K562 (cell line): ENCODE results near the gene NLGN3. TPM values are rescaled to one million over a fixed set of nuclear protein-coding genes. Genes with fewer than 3 reads are reported as not detected.

ENCODE experiments used
- BHLHE40 ChIP-seq: IDR thresholded peaks from 2 replicates; pipeline ENCODE4 v1.6.1; 2011; ENCODE audit warnings: low read length, improper control_type of control experiment
- CHD1 ChIP-seq: fragments of 200-600 bp; sonication (generic); IDR thresholded peaks from one replicate; pipeline ENCODE4 v1.6.1; 2012; ENCODE audit warnings: mild to moderate bottlenecking, moderate library complexity, low read length, inconsistent platforms
- CTBP1 ChIP-seq: fragments of 450-650 bp; IDR thresholded peaks from 2 replicates; pipeline ENCODE4 v1.6.1; 2016; ENCODE audit warnings: borderline replicate concordance
- CXXC5 ChIP-seq: fragments of 250-450 bp; sonication (Bioruptor Pico); IDR thresholded peaks from 2 replicates; pipeline ENCODE4 v1.8.0; 2022; ENCODE audit warnings: inconsistent platforms, mild to moderate bottlenecking, moderate library complexity
- EGR1 ChIP-seq: fragments of 450-650 bp; conservative IDR thresholded peaks from 2 replicates; pipeline ENCODE4 v1.6.1; 2017; ENCODE audit warnings: mild to moderate bottlenecking
- GABPA ChIP-seq: fragments of 200-800 bp; sonication (Bioruptor generic); conservative IDR thresholded peaks from 2 replicates; pipeline ENCODE4 v1.6.1; 2016; ENCODE audit warnings: low read depth, missing genetic modification characterization, missing compliant biosample characterization
- GABPB1 ChIP-seq: sonication (generic); formaldehyde crosslinking; IDR thresholded peaks from 2 replicates; pipeline ENCODE4 v1.8.0; 2022; ENCODE audit warnings: mild to moderate bottlenecking, missing genetic modification reagents
- HDAC1 ChIP-seq, 2 experiments: fragments of 450-650 bp; IDR thresholded peaks; 2 replicates each; pipeline ENCODE4 v1.6.1; 2016 to 2017; ENCODE audit warnings: inconsistent platforms in 1 of 2, mild to moderate bottlenecking in 1 of 2, moderate library complexity in 1 of 2
- KDM5B ChIP-seq: fragments of 200-600 bp; sonication (generic); IDR thresholded peaks from 2 replicates; pipeline ENCODE4 v1.6.1; 2012; ENCODE audit warnings: low read depth, mild to moderate bottlenecking, moderate library complexity, low read length, control low read depth, inconsistent platforms; ENCODE audit not compliant: insufficient replicate concordance
- POLR2AphosphoS5 ChIP-seq: IDR thresholded peaks from 2 replicates; pipeline ENCODE4 v1.6.1; 2011; ENCODE audit warnings: mild to moderate bottlenecking, low read depth, low read length, moderate library complexity; ENCODE audit not compliant: control insufficient read depth, insufficient read depth
- RB1 ChIP-seq: fragments of 450-650 bp; IDR thresholded peaks from 2 replicates; pipeline ENCODE4 v1.6.1; 2017; ENCODE audit warnings: low read depth, mild to moderate bottlenecking
- RBBP5 ChIP-seq: fragments of 200-600 bp; sonication (generic); IDR thresholded peaks from 2 replicates; pipeline ENCODE4 v1.6.1; 2012; ENCODE audit warnings: borderline replicate concordance, mild to moderate bottlenecking, low read length, control low read depth, inconsistent platforms; ENCODE audit not compliant: insufficient read depth, poor library complexity, severe bottlenecking
- RBFOX2 ChIP-seq: fragments of 200-400 bp; formaldehyde crosslinking; IDR thresholded peaks from 2 replicates; pipeline ENCODE4 v1.6.1; 2017; ENCODE audit warnings: low read depth, mild to moderate bottlenecking, low read length, moderate library complexity
- TAF7 ChIP-seq: fragments of 450-650 bp; IDR thresholded peaks from 2 replicates; pipeline ENCODE4 v1.6.1; 2016; ENCODE audit warnings: missing genetic modification characterization, missing compliant biosample characterization
- TGIF2 ChIP-seq: sonication (generic); formaldehyde crosslinking; IDR thresholded peaks from 2 replicates; pipeline ENCODE4 v1.8.1; 2022; ENCODE audit warnings: mild to moderate bottlenecking, missing genetic modification reagents, moderate library complexity
- ZNF445 ChIP-seq: fragments of 250-450 bp; sonication (Bioruptor Pico); IDR thresholded peaks from 2 replicates; pipeline ENCODE4 v1.4.0; 2020; ENCODE audit warnings: low read depth, mild to moderate bottlenecking, moderate library complexity
- polyA plus RNA-seq, 8 experiments: library from polyadenylated mRNA; depleted of rRNA in 4 of 8; stranded (reverse) in 5 of 8; unstranded in 3 of 8; fragments of >200 nt; fragmentation: Nextera tagmentation in 2 of 8; fragmentation: Illumina TruSeq in 1 of 8; extraction: Ambion mirVana in 2 of 8; extraction: Trizol in 1 of 8; gene quantifications; 2 replicates each; pipeline versions ENCODE4 v1.2.1 to v1.2.3, GENCODE V29; 2011 to 2014; ENCODE audit warnings: inconsistent platforms in 1 of 8, missing spikeins in 1 of 8
- total RNA-seq, 7 experiments: library from RNA; depleted of rRNA in 6 of 7; stranded (reverse); fragments of >200 nt in 6 of 7; fragmentation: Illumina TruSeq in 2 of 7; extraction: Trizol in 2 of 7; gene quantifications; 2 replicates each; pipeline versions ENCODE4 v1.2.1 to v1.2.3, GENCODE V29; 2011 to 2021; ENCODE audit warnings: low replicate concordance in 1 of 7
- TF ChIP-seq, protein P1 (sequence below): fragments of 450-650 bp; formaldehyde crosslinking; IDR thresholded peaks from 2 replicates; pipeline ENCODE4 v1.4.0; 2020; ENCODE audit warnings: mild to moderate bottlenecking, moderate library complexity

The NLGN3 gene
- total and polyA plus RNA-seq, 9 of the 15 experiments (the other 6 are each of a cell fraction or from before 2014, with no cell fraction given), result 0.03 to 0.86 (median 0.25) TPM

DNA sequence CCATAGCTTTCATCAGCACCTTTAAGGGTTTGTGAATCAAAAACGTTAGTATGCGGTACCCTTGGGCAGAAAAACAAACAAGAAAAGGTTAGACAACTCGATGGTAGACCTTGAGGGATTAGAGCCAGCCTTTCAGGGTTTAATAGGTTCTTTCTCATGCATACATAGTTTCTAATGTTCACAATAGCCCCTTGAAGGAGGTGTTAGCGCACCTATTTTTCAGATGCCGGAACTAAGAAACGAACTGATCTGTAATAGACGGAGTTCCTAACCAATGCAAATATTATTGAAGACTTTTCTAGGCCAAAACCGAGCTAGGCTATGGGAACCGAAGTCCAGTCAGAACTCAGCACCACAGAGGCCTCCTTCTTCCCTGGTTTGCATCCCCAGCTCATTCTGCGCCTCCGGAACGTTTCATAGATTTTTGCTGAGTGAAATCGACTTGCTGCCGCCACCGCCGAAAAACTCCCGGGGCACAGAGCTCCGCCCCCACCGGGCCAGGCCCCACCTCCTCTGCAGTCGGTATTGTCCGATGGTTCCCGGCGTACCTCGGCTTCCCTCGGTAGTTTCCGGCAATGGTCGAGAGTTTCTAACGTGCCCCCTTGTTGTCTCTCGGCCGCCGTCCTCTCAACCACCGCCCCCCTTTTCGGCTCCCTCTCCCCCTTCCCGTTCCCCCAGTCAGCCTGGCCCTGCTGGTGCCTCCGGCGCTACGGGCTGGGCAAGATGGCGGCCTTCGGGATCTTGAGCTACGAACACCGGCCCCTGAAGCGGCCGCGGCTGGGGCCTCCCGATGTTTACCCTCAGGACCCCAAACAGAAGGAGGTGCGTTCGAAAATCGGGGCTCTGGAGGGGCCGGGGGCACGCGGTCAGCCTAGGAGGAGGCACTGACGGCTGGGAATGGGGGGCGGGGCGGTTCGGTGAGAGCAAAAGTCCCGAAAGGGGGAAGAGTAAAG, 26.3 kb upstream of the NLGN3 start, which contains the start of gene MED12 (continued):
- TF ChIP-seq CTBP1 (no peak), TGIF2 (CRISPR knock-in tag) (no peak), RBBP5 (peak; percentile 61), GABPB1 (CRISPR knock-in tag) (0 out of 2 replicates have a peak, but pooled peaks have one; percentile 32), KDM5B (peak; percentile 48), POLR2AphosphoS5 (peak; percentile 61; the same call in 1 of the 2 replicates), GABPA (tag) (peak; percentile 18; the same call in 1 of the 2 replicates), EGR1 (peak; percentile 23), RB1 (0 out of 2 replicates have a peak, but pooled peaks have one; percentile 34), BHLHE40 (peak; percentile 14; the same call in 1 of the 2 replicates), ZNF445 (CRISPR knock-in tag) (no peak), CXXC5 (CRISPR knock-in tag) (0 out of 2 replicates have a peak, but pooled peaks have one; percentile 10), RBFOX2 (peak; percentile 83), HDAC1 (IDR thresholded peaks at IDR 0.05) (peak in 1 of 2 experiments; percentile 16; a peak in 1 of 4 replicates), CHD1 (peak; percentile 28), TAF7 (peak; percentile 20; the same call in 1 of the 2 replicates)
- TF ChIP-seq, protein P1, sequence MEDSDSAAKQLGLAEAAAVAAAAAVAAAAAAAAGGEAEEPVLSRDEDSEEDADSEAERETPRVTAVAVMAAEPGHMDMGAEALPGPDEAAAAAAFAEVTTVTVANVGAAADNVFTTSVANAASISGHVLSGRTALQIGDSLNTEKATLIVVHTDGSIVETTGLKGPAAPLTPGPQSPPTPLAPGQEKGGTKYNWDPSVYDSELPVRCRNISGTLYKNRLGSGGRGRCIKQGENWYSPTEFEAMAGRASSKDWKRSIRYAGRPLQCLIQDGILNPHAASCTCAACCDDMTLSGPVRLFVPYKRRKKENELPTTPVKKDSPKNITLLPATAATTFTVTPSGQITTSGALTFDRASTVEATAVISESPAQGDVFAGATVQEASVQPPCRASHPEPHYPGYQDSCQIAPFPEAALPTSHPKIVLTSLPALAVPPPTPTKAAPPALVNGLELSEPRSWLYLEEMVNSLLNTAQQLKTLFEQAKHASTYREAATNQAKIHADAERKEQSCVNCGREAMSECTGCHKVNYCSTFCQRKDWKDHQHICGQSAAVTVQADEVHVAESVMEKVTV (CRISPR knock-in tag), result peak; percentile 69
- TF ChIP-seq, all 486 proteins: peak for 42
